Neural progenitor cell (in vitro differentiated cells): Measurements from ENCODE around the gene ZNRF1. TPM values are rescaled to one million over a fixed set of nuclear protein-coding genes. Genes with fewer than 3 reads are reported as not detected.

Experiments
- DNase-seq: peaks from one replicate; pipeline ENCODE4 v3.0.0-alpha.2; 2016; ENCODE audit warnings: low spot score
- H2AFZ ChIP-seq: fragments of 200-600 bp; sonication (generic); replicated peaks from 2 replicates; pipeline ENCODE4 v1.6.1; 2016; ENCODE audit warnings: antibody characterized with exemption
- H3F3A ChIP-seq: fragments of 200-600 bp; sonication (generic); 2 replicates; pipeline ENCODE4 v1.6.1; 2016; ENCODE audit warnings: antibody characterized with exemption, low read depth
- H3K27ac ChIP-seq: fragments of 200-600 bp; sonication (generic); 2 replicates; pipeline ENCODE4 v1.5.1; 2016; ENCODE audit warnings: mild to moderate bottlenecking
- H3K27me3 ChIP-seq: fragments of 200-600 bp; sonication (generic); 2 replicates; pipeline ENCODE4 v1.6.1; 2016; ENCODE audit warnings: mild to moderate bottlenecking, moderate library complexity
- H3K36me3 ChIP-seq: fragments of 200-600 bp; sonication (generic); 2 replicates; pipeline ENCODE4 v1.5.1; 2016
- H3K4me1 ChIP-seq: fragments of 200-600 bp; sonication (generic); 2 replicates; pipeline ENCODE4 v1.6.1; 2016; ENCODE audit warnings: mixed run types
- H3K4me2 ChIP-seq: fragments of 200-600 bp; sonication (generic); 2 replicates; pipeline ENCODE4 v1.6.1; 2016
- H3K4me3 ChIP-seq: fragments of 200-600 bp; sonication (generic); 2 replicates; pipeline ENCODE4 v1.5.1; 2016
- H3K79me2 ChIP-seq: fragments of 200-600 bp; sonication (generic); 2 replicates; pipeline ENCODE4 v1.6.1; 2016; ENCODE audit warnings: low read depth
- H3K9ac ChIP-seq: fragments of 200-600 bp; sonication (generic); 2 replicates; pipeline ENCODE4 v1.6.1; 2016
- H3K9me3 ChIP-seq: fragments of 200-600 bp; sonication (generic); 2 replicates; pipeline ENCODE4 v1.5.1; 2016; ENCODE audit warnings: low read depth
- H4K20me1 ChIP-seq: fragments of 200-600 bp; sonication (generic); 2 replicates; pipeline ENCODE4 v1.6.1; 2016; ENCODE audit warnings: low read depth
- H3K27ac Mint-ChIP-seq: 3 replicates; pipeline ENCODE4 v1.8.0; 2021; ENCODE audit warnings: mixed read lengths
- H3K27me3 Mint-ChIP-seq: 2 replicates; pipeline ENCODE4 v1.8.0; 2022; ENCODE audit warnings: low read depth, mild to moderate bottlenecking, inconsistent platforms, moderate library complexity, mixed read lengths; ENCODE audit not compliant: insufficient read depth
- H3K36me3 Mint-ChIP-seq: 3 replicates; pipeline ENCODE4 v1.8.0; 2021; ENCODE audit warnings: mixed read lengths
- H3K4me1 Mint-ChIP-seq: 3 replicates; pipeline ENCODE4 v1.8.0; 2021; ENCODE audit warnings: mixed read lengths
- H3K4me3 Mint-ChIP-seq: 3 replicates; pipeline ENCODE4 v1.8.0; 2021; ENCODE audit warnings: mild to moderate bottlenecking, moderate library complexity, mixed read lengths
- H3K9me3 Mint-ChIP-seq: 3 replicates; pipeline ENCODE4 v1.8.0; 2020; ENCODE audit warnings: mixed read lengths
- EZH2 ChIP-seq: fragments of 200-600 bp; sonication (generic); IDR thresholded peaks from 2 replicates; pipeline ENCODE4 v1.6.1; 2017; ENCODE audit warnings: antibody characterized with exemption, mild to moderate bottlenecking, moderate library complexity
- EZH2phosphoT487 ChIP-seq: fragments of 200-600 bp; sonication (generic); IDR thresholded peaks from 2 replicates; pipeline ENCODE4 v1.6.1; 2017; ENCODE audit warnings: antibody characterized with exemption
- total RNA-seq: library from RNA; depleted of rRNA; stranded (reverse); fragments of >200 nt; gene quantifications from 2 replicates; pipeline ENCODE4 v1.2.3, GENCODE V29; 2015; ENCODE audit warnings: low replicate concordance
- TF ChIP-seq, protein P1 (sequence below): fragments of 200-600 bp; sonication (generic); IDR thresholded peaks from 2 replicates; pipeline ENCODE4 v1.5.1; 2017; ENCODE audit warnings: antibody characterized with exemption, mild to moderate bottlenecking

Gene ZNRF1
- total RNA-seq, 1 donor from 2014 or later, result 9.3 TPM

DNA sequence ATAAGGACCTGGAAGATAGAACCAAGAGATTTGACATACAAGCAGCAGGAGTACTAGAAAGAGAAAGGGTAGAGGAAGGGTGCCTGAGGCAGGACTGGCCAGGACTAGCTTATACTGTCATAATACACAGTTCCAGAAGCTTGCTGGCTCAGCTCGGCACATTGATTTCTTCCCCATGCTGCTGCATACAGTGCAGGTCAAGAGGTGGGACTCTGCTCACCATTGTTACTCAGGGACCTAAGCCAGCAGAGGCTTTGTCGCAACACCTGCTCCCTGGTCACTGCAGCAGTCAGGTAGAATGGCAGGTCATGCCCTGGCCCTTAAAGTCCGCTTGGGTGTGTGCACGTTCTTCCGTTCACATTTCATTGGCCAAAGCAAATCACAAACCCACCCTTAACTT lies 85.0 kb downstream of the ZNRF1 start:
- Histone ChIP-seq H3K4me1 (peaks cover 12% of the 10 kb centered on the region), H3K9ac (no peak overlapping the region), H3K79me2 (peaks cover 95% of the 10 kb centered on the region), H3K4me3 (no peak overlapping the region), H3K4me2 (no peak overlapping the region), H3K27me3 (no peaks in the 10 kb centered on the region), H4K20me1 (peaks cover 60% of the 10 kb centered on the region), H3K27ac (no peak overlapping the region), H2AFZ (no peak overlapping the region), H3F3A (no peaks in the 10 kb centered on the region), H3K9me3 (no peaks in the 10 kb centered on the region), H3K36me3 (no peaks in the 10 kb centered on the region)
- Mint-ChIP-seq H3K27me3 (no peaks in the 10 kb centered on the region), H3K9me3 (peaks cover 2% of the 10 kb centered on the region), H3K4me1 (peaks cover 6% of the 10 kb centered on the region), H3K4me3 (no peak overlapping the region), H3K27ac (no peak overlapping the region), H3K36me3 (peaks cover 25% of the 10 kb centered on the region)
- DNase-seq, result no peak
- no peak for TF ChIP-seq EZH2phosphoT487
- TF ChIP-seq, protein P1, sequence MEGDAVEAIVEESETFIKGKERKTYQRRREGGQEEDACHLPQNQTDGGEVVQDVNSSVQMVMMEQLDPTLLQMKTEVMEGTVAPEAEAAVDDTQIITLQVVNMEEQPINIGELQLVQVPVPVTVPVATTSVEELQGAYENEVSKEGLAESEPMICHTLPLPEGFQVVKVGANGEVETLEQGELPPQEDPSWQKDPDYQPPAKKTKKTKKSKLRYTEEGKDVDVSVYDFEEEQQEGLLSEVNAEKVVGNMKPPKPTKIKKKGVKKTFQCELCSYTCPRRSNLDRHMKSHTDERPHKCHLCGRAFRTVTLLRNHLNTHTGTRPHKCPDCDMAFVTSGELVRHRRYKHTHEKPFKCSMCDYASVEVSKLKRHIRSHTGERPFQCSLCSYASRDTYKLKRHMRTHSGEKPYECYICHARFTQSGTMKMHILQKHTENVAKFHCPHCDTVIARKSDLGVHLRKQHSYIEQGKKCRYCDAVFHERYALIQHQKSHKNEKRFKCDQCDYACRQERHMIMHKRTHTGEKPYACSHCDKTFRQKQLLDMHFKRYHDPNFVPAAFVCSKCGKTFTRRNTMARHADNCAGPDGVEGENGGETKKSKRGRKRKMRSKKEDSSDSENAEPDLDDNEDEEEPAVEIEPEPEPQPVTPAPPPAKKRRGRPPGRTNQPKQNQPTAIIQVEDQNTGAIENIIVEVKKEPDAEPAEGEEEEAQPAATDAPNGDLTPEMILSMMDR, result no peak
- no peak for TF ChIP-seq EZH2

DNA sequence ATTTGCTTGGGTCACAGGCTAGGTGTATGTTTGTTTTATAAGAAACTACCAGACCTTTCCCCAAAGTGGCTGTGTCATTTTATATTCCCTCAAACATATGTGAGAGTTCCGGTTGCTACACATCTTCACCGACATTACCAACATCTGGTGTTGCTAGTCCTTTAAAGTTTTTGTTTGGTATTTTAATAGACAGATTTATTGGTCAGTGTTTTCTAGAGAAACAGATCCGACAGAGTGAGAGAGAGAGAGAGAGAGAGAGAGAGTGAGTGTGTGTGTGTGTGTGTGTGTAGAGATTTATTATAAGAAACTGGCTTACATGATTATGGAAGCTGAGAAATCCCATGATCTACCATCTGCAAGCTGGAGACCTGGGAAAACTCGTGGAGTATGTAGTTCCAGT lies 86.7 kb downstream of the ZNRF1 start:
- H3K4me3 Mint-ChIP-seq, result no peak overlapping the region
- H3K27ac Mint-ChIP-seq, result no peak overlapping the region
- H3K4me2 ChIP-seq, result no peak overlapping the region
- no peaks in the 10 kb centered on the region for H3K9me3 Mint-ChIP-seq
- H3K36me3 Mint-ChIP-seq, result peaks cover 26% of the 10 kb centered on the region
- TF ChIP-seq EZH2phosphoT487 (no peak), EZH2 (no peak)
- TF ChIP-seq, protein P1, result no peak
- DNase-seq, result no peak
- H3K4me1 Mint-ChIP-seq, result peaks cover under 1% of the 10 kb centered on the region
- H3K4me1 ChIP-seq, result peaks cover 12% of the 10 kb centered on the region
- H3K4me3 ChIP-seq, result no peak overlapping the region
- H3K27ac ChIP-seq, result no peak overlapping the region
- no peak overlapping the region for H3K9ac ChIP-seq
- H3K36me3 ChIP-seq, result no peaks in the 10 kb centered on the region
- peaks cover 95% of the 10 kb centered on the region for H3K79me2 ChIP-seq
- no peak overlapping the region for H2AFZ ChIP-seq
- H3K27me3 Mint-ChIP-seq, result no peaks in the 10 kb centered on the region
- H3F3A ChIP-seq, result no peaks in the 10 kb centered on the region
- no peaks in the 10 kb centered on the region for H3K9me3 ChIP-seq
- no peaks in the 10 kb centered on the region for H3K27me3 ChIP-seq
- H4K20me1 ChIP-seq, result peaks cover 75% of the 10 kb centered on the region

DNA sequence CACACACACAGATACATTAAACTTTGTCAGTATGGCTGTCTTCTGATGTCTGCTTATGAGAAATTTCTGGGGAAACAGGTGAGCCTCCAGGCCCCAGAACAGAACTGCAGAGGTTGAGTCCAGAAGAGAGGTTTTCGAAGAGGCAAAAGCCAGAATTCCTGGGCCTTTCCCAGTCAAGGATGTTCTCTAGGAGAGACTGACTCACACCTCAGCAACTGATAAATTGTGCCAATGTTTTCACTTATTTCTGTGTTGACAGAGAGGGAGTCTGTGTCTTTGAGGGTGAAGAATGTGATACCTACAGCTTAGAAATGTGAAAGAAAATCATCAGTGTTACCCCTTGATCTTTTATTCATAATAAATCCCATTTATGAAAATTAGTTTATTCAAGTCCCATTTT lies 87.5 kb downstream of the ZNRF1 start:
- H3K9ac ChIP-seq, result no peak overlapping the region
- Mint-ChIP-seq H3K4me3 (no peak overlapping the region), H3K27me3 (no peaks in the 10 kb centered on the region), H3K27ac (no peak overlapping the region), H3K36me3 (peaks cover 25% of the 10 kb centered on the region), H3K4me1 (no peaks in the 10 kb centered on the region), H3K9me3 (no peaks in the 10 kb centered on the region)
- no peak overlapping the region for H3K4me2 ChIP-seq
- TF ChIP-seq, protein P1, result no peak
- TF ChIP-seq EZH2phosphoT487 (no peak), EZH2 (no peak)
- H3K27ac ChIP-seq, result no peak overlapping the region
- peaks cover 78% of the 10 kb centered on the region for H4K20me1 ChIP-seq
- no peaks in the 10 kb centered on the region for H3K27me3 ChIP-seq
- H3K9me3 ChIP-seq, result no peaks in the 10 kb centered on the region
- H3F3A ChIP-seq, result no peaks in the 10 kb centered on the region
- no peak overlapping the region for H3K4me3 ChIP-seq
- DNase-seq, result no peak
- peaks cover 96% of the 10 kb centered on the region for H3K79me2 ChIP-seq
- peaks cover 12% of the 10 kb centered on the region for H3K4me1 ChIP-seq
- H3K36me3 ChIP-seq, result no peaks in the 10 kb centered on the region
- no peak overlapping the region for H2AFZ ChIP-seq
